Fibroblast of villous mesenchyme (primary cell): ENCODE data around the gene LDB3. TPM values are rescaled to one million over a fixed set of nuclear protein-coding genes. Genes with fewer than 3 reads are reported as not detected.
A peak's percentile ranks its signal among the peaks of the same experiment; 100 is the strongest.

Experiments
- DNase-seq: peaks from one replicate; pipeline ENCODE4 v3.0.0-alpha.2; 2010; ENCODE audit warnings: low read depth
- H3K4me3 ChIP-seq: 2 replicates; pipeline ENCODE4 v1.5.1; 2011; ENCODE audit warnings: low read depth, mild to moderate bottlenecking, low read length
- total RNA-seq: library from RNA; depleted of rRNA; stranded (reverse); fragments of >200 nt; gene quantifications from 2 replicates; pipeline ENCODE4 v1.2.3, GENCODE V29; 2012
- TF ChIP-seq, protein P1 (sequence below): IDR thresholded peaks from 2 replicates; pipeline ENCODE4 v1.5.1; 2012; ENCODE audit warnings: low read depth, mild to moderate bottlenecking, low read length; ENCODE audit not compliant: insufficient read depth

LDB3 gene
- total RNA-seq, 1 donor = under 0.01 TPM

DNA sequence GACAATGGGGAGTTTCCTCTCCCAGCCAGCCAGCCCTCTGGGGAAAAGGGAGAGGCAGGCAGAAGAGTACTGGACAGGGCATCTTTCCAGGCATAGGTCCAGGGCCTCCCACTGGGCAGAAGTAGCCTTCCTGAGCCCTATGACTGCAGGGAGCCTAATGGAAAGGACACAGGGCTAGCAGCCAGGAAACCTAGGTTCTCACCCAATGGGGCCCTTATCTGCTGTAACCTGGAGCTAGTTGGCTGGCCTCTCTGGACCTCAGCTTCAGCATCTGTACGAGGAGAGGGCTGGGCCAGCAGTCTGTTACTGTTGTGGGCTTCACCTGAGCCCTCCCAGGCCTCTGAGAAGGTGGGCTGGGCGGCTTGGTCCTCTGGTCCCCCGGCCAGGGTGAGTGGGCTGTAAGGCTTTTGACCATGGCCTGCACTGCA is 22.4 kb downstream of the LDB3 start:
- DNase-seq = no peak
- TF ChIP-seq, protein P1, sequence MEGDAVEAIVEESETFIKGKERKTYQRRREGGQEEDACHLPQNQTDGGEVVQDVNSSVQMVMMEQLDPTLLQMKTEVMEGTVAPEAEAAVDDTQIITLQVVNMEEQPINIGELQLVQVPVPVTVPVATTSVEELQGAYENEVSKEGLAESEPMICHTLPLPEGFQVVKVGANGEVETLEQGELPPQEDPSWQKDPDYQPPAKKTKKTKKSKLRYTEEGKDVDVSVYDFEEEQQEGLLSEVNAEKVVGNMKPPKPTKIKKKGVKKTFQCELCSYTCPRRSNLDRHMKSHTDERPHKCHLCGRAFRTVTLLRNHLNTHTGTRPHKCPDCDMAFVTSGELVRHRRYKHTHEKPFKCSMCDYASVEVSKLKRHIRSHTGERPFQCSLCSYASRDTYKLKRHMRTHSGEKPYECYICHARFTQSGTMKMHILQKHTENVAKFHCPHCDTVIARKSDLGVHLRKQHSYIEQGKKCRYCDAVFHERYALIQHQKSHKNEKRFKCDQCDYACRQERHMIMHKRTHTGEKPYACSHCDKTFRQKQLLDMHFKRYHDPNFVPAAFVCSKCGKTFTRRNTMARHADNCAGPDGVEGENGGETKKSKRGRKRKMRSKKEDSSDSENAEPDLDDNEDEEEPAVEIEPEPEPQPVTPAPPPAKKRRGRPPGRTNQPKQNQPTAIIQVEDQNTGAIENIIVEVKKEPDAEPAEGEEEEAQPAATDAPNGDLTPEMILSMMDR = no peak
- no peak overlapping the region for H3K4me3 ChIP-seq

DNA sequence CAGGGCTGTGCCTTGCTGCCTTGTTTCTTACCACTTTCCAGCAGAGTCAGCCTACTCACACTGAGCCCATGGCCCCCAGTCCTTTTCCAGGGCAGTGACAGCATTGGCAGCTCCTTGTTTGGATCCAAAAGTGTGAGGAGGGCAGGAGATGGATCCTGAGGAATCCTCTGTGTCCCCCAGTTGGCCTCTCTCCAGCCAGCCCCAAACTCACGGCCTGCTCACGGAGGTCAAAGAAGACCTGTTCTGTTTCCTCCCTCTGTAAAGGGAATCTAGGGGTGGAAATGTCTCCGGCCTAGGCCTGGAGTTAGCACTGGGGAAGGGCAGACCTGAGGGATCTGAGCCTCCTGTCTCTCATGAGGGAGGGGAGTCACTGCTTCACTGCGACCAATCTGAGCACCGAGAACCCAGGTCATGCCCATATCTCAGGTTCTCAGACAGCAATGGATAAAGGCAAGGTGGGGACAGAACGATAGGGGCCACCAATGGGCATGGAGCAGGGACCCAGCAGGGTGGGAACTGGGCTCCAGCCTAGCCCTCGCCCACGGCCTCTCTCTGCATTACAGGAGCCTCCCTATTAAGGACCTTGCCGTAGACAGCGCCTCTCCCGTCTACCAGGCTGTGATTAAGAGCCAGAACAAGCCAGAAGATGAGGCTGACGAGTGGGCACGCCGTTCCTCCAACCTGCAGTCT is 23.2 kb downstream of the LDB3 start:
- H3K4me3 ChIP-seq = no peak overlapping the region
- TF ChIP-seq, protein P1 = no peak
- DNase-seq = no peak

DNA sequence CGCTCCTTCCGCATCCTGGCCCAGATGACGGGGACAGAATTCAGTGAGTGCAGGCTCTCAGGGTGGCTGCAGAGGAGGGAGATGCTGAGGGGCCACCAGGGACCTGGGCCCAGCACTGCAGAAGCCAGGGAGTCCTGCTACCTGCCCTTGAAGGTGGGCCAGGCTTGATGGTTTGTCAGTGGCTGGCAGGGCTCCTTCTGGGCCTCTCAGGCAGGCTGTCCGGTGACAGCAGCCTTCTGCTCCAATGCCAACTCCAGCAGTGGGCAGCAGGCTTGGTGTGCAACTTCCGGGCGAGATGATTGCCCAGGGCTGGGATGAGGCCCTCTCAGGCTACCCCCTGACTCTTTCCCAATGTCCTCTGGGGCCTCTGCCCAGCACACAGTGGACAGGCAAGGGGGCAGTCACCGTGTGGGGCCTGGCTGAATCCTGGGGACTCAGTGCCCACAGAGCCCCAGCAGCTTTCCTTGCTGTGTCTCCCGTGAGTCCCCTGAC is 23.8 kb downstream of the LDB3 start:
- TF ChIP-seq, protein P1 = no peak
- no peak for DNase-seq
- no peak overlapping the region for H3K4me3 ChIP-seq

DNA sequence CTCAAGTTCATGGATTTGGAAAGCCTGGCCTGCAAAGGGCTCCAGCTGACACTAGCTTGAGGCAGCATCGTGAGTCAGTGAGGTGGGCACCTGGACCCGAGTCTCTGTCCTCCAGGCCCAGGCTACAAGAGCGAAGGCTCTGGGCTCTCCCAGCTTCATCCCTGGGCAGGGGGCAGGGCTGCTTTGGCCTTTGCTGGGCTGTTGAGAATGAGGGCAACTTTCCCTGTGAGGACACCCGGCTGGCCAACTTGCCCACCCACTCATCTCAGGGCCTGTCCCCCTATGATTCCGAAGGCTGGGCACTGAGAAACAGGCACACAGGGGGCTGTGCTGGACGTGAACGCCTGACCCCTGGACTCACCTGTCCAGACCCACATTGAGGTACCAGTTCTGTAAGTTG is 24.4 kb downstream of the LDB3 start:
- H3K4me3 ChIP-seq = no peak overlapping the region
- DNase-seq = no peak
- TF ChIP-seq, protein P1 = no peak

DNA sequence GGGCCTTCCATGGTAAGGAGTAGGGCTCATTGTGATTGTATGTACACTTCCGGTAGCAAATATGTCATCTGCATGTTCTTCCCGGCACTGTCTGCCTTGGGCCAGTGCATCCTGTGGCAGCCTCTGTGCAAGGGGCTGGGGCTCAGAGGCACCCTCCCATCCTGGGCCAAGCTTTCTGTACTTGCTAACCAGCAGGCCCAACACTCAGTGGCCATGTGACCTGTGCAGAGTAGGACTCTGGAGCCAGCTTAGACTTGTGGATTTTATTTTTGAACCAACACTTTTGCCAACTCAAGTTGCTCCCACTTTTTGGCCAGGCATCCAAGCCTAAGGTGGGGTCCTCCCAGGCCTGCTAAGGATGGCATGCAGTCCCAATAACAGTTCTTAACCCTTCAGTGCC is 25.0 kb downstream of the LDB3 start:
- TF ChIP-seq, protein P1 = no peak
- no peak overlapping the region for H3K4me3 ChIP-seq
- no peak for DNase-seq

DNA sequence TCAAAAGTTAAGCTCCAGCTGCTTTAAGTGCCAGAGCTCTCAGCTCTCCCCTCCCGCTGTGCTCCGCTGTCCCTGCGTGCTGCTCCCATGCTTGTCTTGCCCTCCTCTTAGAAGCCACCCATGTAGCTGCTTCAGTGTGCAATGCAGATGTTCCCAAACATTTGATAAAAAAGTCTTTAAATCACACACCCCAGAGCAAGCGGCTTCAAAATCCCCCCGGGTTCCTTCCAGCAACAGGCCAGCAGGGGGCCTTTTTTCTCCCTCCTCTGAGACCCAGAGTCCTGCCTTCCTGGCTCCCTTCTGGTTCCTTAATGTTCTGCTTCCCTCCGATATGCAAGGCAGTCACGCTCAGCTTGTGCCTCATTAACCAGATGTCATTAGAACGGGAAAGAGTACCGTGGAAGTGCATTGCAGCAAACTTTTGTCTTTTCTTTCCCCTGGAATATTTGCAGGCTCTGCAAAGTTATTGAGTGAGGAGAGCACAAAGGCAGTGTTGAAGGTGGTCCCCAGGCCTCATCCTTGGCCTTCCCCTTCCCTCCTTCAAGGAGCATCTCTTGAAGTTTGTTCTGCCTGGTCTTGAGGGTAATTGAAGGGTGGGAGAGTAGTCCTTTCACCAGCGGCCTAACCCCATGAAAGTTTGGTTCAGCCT is 25.5 kb downstream of the LDB3 start:
- peak; percentile 64 for DNase-seq
- TF ChIP-seq, protein P1 = peak; percentile 80
- no peak overlapping the region for H3K4me3 ChIP-seq
